ENCODE data around the gene TMEM18. TPM values are rescaled to one million over a fixed set of nuclear protein-coding genes. Genes with fewer than 3 reads are reported as not detected.

TMEM18 gene
- total RNA-seq, 1 experiment from 2014 or later = 49.6 TPM

DNA sequence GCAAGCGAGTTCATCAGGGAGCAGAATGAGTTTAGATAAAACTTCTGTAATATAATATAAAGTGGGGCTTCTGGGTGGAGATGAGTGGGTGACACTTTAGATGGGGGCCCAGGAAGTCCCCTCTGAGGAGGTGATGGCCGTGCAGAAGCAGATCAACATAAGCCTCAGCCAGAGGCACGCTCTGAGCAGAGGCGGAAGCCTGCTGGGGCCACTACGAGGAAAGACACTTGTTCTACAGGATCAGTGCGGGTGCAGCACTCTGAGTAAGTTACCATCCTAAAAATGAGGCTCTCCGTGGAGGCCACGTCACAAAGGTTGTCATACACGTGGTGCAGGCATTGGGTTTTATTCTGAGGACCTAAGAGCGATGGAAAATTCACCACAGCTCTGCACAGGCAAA, 22.3 kb downstream of the TMEM18 start:
- BruUV-seq (replicated peaks) = no TSS peak
- Histone ChIP-seq H3K27ac (ENCODE audit: low read length) (no peak overlapping the region), H3K36me3 (ENCODE audit: control insufficient read depth, insufficient read depth, low read length) (no peaks in the 10 kb centered on the region), H3K4me3 (ENCODE audit: low read depth in 2 of 2, low read length in 2 of 2) (no peak overlapping the region), H3K9me3 (ENCODE audit: control insufficient read depth, insufficient read depth, low read depth, low read length) (no peaks in the 10 kb centered on the region), H3K27me3 (ENCODE audit: control insufficient read depth, insufficient read depth, low read length) (no peaks in the 10 kb centered on the region; the same call in 1 of the 2 replicates), H3K4me1 (ENCODE audit: control insufficient read depth, insufficient read depth, low read length) (no peaks in the 10 kb centered on the region)
- in situ Hi-C loops (cut with HindIII; ENCODE audit: low pct_unique_long_range_greater_than_20kb, low sequenced_read_pairs) (no loop called here), intact Hi-C loops (cut with micrococcal nuclease; ENCODE audit: unreplicated experiment) (no loop called here)
- no peak for ATAC-seq
- DNase-seq (ENCODE audit: low read depth, low spot score) = no peak
- CTCF ChIA-PET = no interaction called here
- POLR2A ChIA-PET = no interaction called here
- TF ChIP-seq, protein P1, sequence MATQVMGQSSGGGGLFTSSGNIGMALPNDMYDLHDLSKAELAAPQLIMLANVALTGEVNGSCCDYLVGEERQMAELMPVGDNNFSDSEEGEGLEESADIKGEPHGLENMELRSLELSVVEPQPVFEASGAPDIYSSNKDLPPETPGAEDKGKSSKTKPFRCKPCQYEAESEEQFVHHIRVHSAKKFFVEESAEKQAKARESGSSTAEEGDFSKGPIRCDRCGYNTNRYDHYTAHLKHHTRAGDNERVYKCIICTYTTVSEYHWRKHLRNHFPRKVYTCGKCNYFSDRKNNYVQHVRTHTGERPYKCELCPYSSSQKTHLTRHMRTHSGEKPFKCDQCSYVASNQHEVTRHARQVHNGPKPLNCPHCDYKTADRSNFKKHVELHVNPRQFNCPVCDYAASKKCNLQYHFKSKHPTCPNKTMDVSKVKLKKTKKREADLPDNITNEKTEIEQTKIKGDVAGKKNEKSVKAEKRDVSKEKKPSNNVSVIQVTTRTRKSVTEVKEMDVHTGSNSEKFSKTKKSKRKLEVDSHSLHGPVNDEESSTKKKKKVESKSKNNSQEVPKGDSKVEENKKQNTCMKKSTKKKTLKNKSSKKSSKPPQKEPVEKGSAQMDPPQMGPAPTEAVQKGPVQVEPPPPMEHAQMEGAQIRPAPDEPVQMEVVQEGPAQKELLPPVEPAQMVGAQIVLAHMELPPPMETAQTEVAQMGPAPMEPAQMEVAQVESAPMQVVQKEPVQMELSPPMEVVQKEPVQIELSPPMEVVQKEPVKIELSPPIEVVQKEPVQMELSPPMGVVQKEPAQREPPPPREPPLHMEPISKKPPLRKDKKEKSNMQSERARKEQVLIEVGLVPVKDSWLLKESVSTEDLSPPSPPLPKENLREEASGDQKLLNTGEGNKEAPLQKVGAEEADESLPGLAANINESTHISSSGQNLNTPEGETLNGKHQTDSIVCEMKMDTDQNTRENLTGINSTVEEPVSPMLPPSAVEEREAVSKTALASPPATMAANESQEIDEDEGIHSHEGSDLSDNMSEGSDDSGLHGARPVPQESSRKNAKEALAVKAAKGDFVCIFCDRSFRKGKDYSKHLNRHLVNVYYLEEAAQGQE (IDR thresholded peaks at IDR 0.05; ENCODE audit: insufficient read depth in 1 of 2, low read depth in 2 of 2, low read length in 1 of 2) = no peak
- TF ChIP-seq POLR2AphosphoS5 (IDR thresholded peaks at IDR 0.05; ENCODE audit: low read depth, low read length) = no peak
- TF ChIP-seq, protein P2, sequence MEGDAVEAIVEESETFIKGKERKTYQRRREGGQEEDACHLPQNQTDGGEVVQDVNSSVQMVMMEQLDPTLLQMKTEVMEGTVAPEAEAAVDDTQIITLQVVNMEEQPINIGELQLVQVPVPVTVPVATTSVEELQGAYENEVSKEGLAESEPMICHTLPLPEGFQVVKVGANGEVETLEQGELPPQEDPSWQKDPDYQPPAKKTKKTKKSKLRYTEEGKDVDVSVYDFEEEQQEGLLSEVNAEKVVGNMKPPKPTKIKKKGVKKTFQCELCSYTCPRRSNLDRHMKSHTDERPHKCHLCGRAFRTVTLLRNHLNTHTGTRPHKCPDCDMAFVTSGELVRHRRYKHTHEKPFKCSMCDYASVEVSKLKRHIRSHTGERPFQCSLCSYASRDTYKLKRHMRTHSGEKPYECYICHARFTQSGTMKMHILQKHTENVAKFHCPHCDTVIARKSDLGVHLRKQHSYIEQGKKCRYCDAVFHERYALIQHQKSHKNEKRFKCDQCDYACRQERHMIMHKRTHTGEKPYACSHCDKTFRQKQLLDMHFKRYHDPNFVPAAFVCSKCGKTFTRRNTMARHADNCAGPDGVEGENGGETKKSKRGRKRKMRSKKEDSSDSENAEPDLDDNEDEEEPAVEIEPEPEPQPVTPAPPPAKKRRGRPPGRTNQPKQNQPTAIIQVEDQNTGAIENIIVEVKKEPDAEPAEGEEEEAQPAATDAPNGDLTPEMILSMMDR (IDR thresholded peaks at IDR 0.05) = no peak
- no peak for TF ChIP-seq SIN3A (IDR thresholded peaks at IDR 0.05; ENCODE audit: borderline replicate concordance, insufficient read depth, low read depth, low read length)
- TF ChIP-seq TCF7L2 (IDR thresholded peaks at IDR 0.05; ENCODE audit: low read depth, low read length) = no peak

DNA sequence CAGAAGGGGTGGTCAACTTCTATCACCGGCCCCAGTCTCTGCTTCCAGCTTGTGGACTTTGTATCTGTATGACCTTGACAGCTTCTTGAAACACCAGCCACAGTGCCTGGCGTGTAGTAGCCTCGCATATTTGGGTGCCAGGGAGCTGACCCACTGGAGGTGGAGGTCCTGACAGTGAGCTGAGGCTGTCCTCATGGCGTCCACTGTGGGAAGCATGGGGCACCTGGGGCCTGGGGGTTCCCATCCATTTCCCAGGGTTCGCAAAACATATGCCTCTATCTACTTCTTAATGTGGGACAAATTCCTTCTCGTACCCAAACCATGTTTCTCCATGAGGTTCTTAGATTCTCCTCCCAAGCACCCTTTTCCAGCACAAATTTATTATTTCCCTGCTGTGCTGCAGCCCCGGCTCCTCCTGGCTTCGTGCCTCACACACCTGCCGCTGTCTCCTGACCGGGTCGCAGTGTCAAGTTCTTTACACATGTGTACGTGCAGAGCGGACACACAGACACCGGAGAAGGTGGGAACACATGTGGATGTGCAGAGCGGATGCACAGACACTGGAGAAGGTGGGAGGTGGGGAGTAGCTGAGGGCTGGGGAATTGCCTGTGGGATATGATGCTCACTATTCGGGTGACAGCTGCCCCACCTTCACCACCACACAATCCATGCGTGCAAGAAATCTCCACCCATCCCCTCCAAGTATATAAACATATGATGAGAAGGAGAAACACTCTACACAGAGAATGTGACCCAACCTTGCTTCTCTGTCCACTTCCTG, 23.4 kb downstream of the TMEM18 start:
- no TSS peak for BruUV-seq (replicated peaks)
- no peak overlapping the region for H3K4me3 ChIP-seq (ENCODE audit: low read depth in 2 of 2, low read length in 2 of 2)
- H3K4me1 ChIP-seq (ENCODE audit: control insufficient read depth, insufficient read depth, low read length) = no peaks in the 10 kb centered on the region
- H3K27me3 ChIP-seq (ENCODE audit: control insufficient read depth, insufficient read depth, low read length) = no peaks in the 10 kb centered on the region; the same call in 1 of the 2 replicates
- H3K36me3 ChIP-seq (ENCODE audit: control insufficient read depth, insufficient read depth, low read length) = no peaks in the 10 kb centered on the region
- TF ChIP-seq SIN3A (IDR thresholded peaks at IDR 0.05; ENCODE audit: borderline replicate concordance, insufficient read depth, low read depth, low read length) = no peak
- no peak for TF ChIP-seq POLR2AphosphoS5 (IDR thresholded peaks at IDR 0.05; ENCODE audit: low read depth, low read length)
- TF ChIP-seq, protein P1 (IDR thresholded peaks at IDR 0.05; ENCODE audit: insufficient read depth in 1 of 2, low read depth in 2 of 2, low read length in 1 of 2) = no peak
- no peak for TF ChIP-seq TCF7L2 (IDR thresholded peaks at IDR 0.05; ENCODE audit: low read depth, low read length)
- intact Hi-C loops (cut with micrococcal nuclease; ENCODE audit: unreplicated experiment) = no loop called here
- ChIA-PET CTCF (no interaction called here), POLR2A (no interaction called here)
- ATAC-seq = no peak
- in situ Hi-C loops (cut with HindIII; ENCODE audit: low pct_unique_long_range_greater_than_20kb, low sequenced_read_pairs) = no loop called here
- DNase-seq (ENCODE audit: low read depth, low spot score) = no peak
- H3K9me3 ChIP-seq (ENCODE audit: control insufficient read depth, insufficient read depth, low read depth, low read length) = no peaks in the 10 kb centered on the region
- no peak overlapping the region for H3K27ac ChIP-seq (ENCODE audit: low read length)
